Stimulated activated CD8-positive, alpha-beta memory T cell treated with anti-CD3 and anti-CD28 coated beads, Interleukin-7, amount 100 ng/mL, for 4 hours (primary cell): ENCODE measurements around the gene MAPK1.
"Not testable (repeated sequence)": the region's sequence is repeated elsewhere in the genome, so short reads cannot be mapped to it uniquely, and the experiment has no call there.

Experiments used
- DNase-seq, 2 donors: peaks; one replicate each; pipeline ENCODE4 v3.0.0-alpha.2; 2020; ENCODE audit warnings: low read depth in 2 of 2

Gene MAPK1

DNA sequence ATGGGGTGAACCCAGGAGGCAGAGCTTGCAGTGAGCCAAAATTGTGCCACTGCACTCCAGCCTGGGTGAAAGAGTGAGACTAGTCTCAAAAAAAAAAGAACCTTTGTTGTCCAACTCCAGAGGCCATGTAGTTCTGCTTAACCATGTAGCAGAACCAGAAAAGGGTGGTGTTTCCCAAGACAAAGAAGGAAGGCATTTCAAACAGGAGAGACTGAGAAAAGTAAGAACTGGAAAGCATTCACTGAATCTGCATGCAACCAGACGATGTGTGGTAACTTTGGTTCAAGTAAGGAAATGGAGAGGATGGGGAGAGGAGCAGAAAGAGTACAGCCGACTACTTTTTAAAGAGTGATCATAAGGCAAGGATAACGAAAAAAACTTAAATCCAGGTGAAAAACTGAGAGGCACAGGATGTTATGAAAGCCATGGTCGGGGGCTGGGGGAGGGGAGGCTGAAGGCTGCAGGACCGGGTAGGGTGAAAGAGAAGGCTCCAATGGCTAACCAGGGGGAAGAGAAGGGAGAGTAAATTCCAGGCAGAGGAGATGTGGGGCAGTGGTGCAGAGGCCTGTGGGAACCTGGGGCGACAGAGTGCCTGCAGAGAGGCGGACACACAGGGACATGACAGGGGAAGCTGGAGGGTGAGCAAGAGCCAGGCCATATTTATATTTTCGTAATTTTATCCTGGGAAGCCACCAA is 48.8 kb downstream of the MAPK1 start:
- no peak for DNase-seq

DNA sequence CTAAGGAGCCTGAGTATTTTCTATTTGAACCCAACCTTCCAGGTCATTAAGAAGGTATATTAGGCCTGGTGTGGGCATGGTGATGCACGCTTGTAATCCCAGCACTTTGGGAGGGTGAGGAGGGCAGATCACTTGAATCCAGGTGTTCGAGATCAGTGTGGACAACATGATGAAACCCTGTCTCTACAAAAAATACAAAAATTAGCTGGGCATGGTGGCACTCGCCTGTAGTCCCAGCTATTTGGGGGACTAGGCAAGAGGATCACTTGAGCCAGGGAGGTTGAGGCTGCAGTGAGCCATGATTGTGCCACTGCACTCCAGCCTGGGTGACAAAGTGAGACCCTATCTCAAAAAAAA is 50.0 kb downstream of the MAPK1 start:
- DNase-seq: not testable (repeated sequence)

DNA sequence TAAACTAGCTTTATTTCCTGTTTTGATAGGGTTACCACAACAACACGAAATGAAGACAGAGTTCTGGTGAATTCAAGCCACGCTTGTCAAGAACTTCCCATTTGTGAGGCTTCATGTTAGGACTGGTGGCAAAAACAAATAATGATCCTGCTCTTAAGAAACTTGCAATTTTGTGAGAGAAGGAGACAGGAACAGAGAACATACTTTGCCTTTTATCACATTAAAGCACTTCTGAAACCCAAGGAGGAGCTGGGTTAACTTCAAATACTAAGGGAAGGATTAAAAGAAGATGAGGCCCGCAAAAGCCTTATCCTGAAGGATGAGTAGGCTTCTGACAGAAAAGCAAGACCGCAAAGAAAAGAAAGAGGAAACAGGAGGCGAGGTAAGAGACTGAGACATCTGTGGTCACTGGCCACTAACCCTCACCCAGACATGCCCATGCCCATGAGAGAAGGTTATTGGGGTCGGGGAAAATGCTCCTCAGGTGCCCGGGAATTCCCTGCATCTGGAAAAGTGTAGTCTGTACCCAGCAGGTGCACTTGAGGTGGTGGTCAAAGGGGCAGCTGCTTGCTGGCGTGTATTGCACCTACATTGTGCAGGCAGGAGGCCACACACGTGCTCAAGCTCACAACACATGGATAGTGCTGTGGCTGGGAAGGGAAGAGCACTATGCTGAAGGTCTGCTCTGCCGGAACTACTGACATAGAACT is 50.5 kb downstream of the MAPK1 start:
- DNase-seq: no peak

DNA sequence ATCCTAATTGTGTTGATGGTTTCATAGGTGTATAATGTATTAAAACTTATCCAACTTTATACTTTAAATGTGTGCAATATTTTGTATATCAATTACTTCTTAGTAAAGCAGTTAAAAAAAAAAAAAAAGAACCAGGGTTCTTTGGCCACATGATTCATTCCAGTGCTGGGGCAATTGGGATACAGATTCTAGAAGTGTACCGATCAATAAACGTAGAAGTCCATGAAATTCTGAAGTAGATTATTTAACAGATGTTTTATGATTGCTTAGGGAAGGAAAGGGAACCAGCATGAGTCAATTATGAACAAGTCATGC is 51.0 kb downstream of the MAPK1 start:
- no peak for DNase-seq

DNA sequence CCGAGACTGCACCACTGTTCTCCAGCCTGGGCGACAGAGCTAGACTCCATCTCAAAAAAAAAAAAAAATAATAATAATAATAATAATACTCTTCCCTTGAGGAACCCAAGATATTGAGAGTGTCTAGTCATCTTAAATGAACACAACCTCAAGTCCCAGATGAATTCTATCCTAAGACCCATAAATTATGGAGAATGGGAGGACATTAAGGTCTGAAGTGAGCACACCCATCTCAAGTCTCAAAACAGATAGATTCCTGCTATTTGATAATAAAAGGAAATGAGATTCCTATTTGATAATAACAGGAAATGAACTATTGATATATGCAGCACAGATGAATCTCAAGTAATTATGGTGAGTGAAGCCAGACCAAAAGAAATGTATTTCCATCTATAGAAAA is 51.5 kb downstream of the MAPK1 start:
- no peak for DNase-seq

DNA sequence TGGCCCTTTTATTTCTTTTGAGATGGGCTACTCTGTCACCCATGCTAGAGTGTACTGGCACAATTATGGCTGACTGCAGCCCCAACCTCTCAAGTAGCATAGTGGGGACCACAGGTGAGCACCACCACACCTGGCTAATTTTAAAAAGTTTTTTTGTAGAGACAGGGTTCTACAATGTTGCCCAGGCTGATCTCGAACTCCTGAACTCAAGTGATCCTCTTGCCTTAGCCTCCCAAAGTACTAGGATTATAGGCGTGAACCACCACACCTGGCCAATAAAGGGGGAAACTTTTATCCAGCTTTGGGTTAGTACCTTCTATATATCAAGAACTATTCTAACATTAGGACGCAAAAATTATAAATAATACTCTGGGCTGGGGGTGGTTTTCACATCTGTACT is 52.1 kb downstream of the MAPK1 start:
- no peak for DNase-seq

DNA sequence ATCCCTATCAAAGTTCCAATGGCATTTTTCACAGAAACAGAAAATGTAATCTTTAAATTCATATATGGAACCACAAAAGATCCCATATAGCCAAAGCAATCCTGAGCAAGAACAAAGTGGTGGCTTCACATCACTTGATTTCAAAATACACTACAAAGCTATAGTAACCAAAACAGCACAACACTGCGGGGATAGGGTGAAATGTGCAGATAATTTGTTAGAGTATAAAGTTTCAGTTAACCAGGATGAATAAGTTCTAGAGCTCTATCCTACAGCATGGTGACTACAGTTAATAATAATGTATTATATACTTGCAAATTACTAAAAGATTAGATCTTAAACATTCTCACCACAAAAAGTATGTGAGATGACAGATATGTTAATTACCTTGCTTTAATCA is 55.5 kb downstream of the MAPK1 start:
- DNase-seq: no peak

DNA sequence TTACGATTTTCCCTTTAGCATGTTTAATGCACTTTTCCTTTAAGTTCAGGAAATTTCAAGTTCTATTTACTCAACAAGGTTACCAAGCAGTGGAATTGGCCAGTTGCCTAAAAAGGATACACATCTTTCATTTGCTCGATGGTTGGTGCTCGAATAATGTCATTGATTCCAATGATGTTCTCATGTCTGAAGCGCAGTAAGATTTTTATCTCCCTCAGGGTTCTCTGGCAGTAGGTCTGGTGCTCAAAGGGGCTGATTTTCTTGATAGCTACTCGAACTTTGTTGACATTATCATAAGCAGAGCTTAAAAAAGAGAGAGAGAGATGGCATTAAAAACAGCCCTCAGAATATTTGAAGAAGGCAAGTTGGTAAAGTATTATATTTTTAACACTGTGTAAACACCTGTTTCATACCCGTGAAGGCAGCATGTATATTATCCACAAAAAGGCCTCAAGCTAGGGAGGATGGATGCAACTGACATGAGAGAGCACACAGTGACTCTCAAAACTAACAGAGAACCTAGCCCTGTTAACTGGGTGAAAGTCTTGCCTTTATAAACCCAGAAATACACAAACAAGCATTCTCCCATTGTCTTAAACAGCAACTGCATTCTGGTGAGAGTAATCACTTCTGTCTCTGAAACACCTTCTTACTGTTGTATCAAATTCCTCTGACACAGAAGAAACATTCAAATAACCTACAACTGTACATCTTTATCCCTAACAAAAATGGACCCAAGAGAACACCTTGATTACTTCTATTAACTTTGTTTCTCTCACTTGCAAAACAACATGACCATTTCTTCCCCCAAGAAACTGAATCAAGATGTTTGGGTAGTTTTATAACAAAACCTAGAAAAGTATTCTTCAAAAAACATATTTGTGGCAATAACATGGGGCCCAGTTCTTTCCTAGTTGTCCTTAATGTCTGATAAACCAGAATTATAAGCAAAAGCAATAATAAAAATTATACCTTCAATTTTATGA is 59.6 kb downstream of the MAPK1 start:
- no peak for DNase-seq

DNA sequence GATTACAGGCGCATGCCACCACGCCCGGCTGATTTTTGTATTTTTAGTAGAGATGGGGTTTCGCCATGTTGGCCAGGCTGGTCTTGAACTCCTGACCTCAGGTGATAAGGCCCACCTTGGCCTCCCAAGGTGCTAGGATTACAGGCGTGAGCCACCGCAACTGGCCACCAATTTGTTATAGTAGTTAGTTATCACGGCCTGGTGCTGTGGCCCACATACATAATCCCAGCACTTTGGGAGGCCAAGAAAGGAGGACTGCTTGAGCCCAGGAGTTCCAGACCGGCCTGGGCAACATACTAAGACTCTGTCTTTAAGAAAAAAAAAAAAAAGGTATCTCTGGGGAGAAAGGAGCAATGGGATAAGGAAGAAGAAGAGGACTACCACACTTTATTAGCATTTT is 62.1 kb downstream of the MAPK1 start:
- not testable (repeated sequence) for DNase-seq

DNA sequence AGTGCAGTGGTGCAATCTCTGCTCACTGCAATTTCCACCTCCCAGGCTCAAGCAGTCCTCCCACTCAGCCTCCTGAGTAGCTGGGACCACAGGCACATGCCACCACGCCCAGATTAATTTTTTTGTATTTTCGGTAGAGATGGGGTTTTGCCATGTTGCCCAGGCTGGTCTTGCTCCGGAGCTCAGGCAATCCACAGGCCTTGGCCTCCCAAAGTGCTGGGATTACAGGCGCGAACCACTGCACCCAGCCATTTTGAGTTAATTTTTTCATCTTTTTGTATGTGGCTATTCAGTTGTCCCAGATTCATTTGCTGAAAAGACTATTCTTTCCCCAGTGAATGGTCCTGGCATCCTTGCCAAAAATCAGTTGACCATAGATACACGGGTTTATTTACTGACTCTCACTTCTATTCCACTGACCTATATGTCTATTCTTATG is 63.6 kb downstream of the MAPK1 start:
- no peak for DNase-seq

DNA sequence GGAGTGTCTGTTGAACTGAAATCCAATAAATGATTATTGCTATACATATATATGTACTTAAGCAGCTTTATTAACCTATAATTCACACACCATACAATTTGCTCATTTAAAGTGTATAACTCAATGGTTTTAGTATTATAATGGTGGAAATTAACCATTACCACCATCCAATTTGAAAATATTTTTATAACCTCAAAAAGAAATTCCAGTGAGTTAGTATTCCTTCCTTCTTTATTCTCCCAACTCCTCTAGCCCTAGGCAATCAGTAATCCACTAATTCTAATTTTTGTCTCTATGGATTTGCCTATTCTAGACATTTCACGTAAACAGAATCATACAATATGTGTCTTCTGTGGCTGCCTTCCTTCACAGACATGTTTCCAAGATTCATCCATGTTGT is 64.8 kb downstream of the MAPK1 start:
- no peak for DNase-seq

DNA sequence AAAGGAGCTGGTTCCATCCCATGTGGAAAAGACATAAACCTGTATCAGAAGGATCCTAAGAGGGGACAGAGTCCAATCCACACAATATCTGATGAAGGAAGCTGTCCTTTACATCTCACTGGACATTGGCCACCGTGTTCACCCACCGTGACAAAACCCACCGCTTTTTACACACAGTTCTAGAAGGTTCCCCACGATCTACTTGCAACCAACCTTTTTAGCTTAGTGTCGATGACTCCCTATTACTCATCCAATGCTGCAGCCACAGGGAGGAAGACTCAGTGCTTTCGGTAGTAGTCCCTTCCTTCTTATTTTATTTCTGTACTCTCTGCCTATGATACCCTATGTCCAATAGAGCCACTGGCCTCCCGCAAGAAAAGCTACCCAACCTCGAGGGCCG is 65.4 kb downstream of the MAPK1 start:
- no peak for DNase-seq

DNA sequence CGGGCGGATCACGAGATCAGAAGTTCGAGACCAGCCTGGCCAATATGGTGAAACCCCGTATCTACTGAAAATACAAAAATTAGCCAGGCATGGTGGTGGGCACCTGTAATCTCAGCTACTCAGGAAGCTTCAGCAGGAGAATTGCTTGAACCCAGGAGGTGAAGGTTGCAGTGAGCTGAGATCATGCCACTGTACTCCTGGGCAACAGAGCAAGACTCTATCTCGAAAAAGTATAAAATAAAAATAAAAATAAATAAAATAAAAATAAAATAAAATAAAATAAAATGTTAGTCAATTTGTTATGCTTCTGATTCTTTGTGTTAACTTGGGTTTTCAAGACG is 66.2 kb downstream of the MAPK1 start:
- DNase-seq: not testable (repeated sequence)

DNA sequence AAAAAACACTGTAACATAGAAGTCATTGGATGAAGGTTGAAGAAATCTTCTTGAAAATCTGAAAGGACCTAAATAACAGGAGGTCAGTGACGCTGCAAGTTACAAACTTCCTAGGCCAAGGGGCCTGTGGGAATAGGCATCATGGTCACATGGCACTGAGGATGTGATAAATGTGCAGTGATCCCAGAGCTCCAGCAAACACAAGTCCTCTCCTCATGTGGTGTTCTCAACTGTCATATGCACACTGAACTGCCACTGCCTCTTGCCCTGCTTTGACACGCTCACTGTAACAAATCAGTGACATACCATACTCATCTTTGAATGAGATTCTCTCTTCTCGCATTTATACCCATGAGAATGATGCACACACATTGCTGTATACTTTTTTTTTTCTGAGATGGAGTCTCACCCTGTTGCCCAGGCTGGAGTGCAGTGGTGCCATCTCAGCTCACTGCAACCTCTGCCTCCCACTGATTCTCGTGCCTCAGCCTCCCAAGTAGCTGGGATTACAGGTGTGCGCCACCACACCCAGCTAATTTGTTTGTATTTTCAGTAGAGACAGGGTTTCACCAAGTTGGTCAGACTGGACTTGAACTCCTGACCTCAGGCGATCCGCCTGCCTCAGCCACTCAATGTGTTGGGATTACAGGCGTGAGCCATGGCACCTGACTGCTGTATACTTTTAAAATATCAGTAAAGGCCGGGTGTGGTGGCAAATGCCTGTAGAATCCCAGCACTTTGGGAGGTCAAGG is 66.7 kb downstream of the MAPK1 start:
- DNase-seq: no peak

DNA sequence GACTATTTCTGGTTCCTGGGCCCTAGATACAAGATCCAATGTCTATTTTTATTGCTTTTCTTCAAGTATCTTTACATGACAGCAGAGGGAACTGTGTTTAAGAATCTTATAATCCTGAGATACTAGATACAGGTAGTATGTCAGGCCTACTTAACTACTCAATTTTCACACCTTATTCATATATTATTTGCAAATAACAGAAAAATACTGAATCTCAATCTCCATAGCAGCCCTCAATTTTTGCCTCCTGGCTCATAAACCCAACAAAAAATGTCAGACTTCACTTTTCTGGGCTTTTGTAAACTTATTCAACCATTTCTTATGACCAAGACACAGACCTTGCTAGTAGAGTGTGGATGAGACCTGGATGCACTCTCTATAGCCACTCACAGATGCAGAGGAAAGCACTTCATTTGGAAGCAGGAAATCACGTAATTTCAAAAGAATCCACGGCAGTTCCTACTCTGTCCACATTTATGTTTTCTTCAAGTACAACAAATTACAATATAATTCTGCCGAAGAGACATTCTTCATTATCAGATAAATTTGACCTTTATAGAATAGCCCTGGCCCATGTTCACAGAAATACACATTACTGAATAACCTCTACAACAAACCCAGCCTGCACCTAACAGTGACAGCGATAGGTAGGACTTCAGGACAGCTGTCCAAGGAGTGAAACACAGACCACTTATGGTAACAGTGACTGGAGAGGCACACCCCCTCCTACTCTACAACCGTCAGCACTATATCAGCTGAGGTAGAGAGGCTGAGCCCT is 69.8 kb downstream of the MAPK1 start:
- no peak for DNase-seq

DNA sequence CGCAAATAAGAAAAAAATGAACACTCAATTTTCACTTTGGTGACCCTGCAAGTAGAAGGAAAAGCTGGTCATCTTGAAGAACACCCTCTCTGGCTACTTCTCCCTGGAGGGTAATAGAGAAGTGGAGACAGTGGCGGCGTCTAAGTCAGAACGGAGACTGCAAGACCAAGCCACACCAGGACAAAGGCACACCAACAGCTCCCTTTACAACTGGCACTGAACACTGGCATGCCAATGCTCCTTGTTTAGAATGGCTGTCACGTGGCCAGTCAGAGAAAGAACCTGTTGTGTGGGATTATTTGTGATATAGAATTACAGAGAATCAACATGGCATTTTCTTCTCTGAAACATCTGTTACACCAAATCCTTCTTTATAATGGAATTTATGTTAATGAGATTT is 70.6 kb downstream of the MAPK1 start:
- DNase-seq: no peak

DNA sequence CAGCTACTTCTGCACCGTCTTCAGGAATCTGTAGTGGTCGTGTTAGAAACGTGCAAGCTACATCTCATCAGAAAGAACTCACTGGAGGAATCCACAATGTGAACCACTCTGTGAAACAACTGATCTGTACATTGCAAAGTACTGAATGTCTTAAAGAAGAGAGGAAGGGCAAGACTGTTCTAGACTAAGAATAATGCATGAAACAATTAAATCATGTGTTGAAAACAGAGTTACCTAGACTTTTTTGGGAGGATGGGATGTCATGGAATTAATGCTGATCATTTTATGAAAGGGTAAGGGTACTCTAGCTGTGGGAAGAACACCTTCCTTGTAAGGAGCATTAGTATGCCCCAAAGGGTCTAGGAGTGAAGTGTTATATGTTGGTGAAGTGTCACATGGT is 71.2 kb downstream of the MAPK1 start:
- DNase-seq: no peak

DNA sequence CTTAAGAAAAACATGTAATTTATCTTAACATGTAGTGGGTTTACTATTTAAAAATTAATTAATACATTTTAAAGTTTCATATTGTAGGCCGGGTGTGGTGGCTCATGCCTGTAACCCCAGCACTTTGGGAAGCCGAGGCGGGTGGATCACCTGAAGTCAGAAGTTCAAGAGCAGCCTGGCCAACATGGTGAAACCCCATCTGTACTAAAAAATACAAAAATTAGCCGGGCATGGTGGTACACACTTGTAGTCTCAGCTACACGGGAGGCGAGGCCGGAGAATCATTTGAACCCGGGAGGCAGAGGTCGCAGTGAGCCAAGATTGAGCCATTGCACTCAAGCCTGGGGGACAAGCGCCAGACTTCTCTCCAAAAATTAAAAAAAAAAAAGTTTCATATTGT is 73.7 kb downstream of the MAPK1 start:
- DNase-seq: not testable (repeated sequence)

DNA sequence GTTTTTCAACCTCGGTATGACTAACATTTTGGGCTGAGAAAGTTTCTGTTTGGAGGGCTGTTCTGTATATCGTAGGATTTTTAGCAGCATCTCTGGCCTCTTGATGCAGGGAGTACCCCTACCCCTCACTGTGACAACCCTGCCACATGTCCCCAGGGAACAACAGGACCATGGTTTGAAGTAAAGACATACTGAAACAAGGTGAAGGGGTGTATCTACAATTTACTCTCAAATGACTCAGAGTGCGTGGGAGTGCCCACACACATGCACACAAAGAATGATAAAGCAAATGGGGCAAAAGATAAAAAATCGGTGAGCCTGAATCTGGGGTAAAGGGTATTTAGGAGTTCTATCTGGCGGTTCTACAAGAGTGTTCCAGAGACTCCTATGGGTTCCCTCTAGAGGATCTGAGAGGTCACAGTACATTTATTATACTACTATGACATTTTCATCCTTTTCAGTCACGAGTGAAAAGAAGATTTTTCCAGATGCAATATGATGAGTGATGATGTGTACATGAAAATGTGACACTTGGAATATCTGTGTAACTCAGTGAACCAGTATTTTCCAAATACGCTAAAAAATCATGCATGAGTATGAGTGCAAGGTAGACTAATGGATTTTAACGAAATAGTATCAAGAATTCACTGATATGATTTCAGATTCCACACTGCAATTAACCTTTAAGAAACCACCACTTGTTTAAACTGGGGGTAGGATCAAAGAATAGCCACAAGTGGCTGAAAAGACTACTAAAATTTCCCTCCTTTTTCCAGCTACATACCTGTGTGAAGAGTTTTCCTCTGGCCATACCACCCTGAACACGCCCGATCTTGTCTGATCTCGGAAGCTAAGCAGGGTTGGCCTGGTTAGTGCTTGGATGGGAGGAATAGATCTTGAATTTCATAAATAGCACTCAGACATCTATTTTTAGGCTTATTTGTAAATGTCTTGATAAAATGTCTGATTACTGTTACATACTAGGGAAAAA is 75.5 kb downstream of the MAPK1 start:
- peak; percentile 19 to 24 for DNase-seq
